ENCODE data around the gene USPL1.

The USPL1 gene

GRCh38 chr13:30617315-30618185, at the start of gene USPL1:
Gene USPL1 (plus strand): TSS chr13:30617920. CDS start chr13:30621141, 3,221 bp downstream.
- peak; percentile 100 for DNase-seq (ENCODE audit: low read depth)
- TF ChIP-seq CTCF (conservative IDR thresholded peaks at IDR 0.05; ENCODE audit: low read depth, low read length): peak; percentile 16
- peak within 1 kb of the TSS; percentile 79 for H3K4me3 ChIP-seq (ENCODE audit: low read depth, low read length)

GRCh38 chr13:30569901-30570576, 47.7 kb upstream of the USPL1 start:
- peak; percentile 96 for DNase-seq (ENCODE audit: low read depth)
- H3K4me3 ChIP-seq (ENCODE audit: low read depth, low read length): no peak overlapping the region

GRCh38 chr13:30570691-30571090, 47.0 kb upstream of the USPL1 start:
- no peak overlapping the region for H3K4me3 ChIP-seq (ENCODE audit: low read depth, low read length)
- no peak for TF ChIP-seq CTCF (conservative IDR thresholded peaks at IDR 0.05; ENCODE audit: low read depth, low read length)
- DNase-seq (ENCODE audit: low read depth): no peak

More at GRCh38 chr13:30569901-30570576, 47.7 kb upstream of the USPL1 start:
- no peak for TF ChIP-seq CTCF (conservative IDR thresholded peaks at IDR 0.05; ENCODE audit: low read depth, low read length)

GRCh38 chr13:30572859-30573275, 44.9 kb upstream of the USPL1 start:
- peak overlapping the region; percentile 39 for H3K4me3 ChIP-seq (ENCODE audit: low read depth, low read length)
- TF ChIP-seq CTCF (conservative IDR thresholded peaks at IDR 0.05; ENCODE audit: low read depth, low read length): peak; percentile 54
- peak; percentile 76 for DNase-seq (ENCODE audit: low read depth)

GRCh38 chr13:30576528-30576927, 41.2 kb upstream of the USPL1 start:
- DNase-seq (ENCODE audit: low read depth): peak; percentile 72
- H3K4me3 ChIP-seq (ENCODE audit: low read depth, low read length): no peak overlapping the region
- no peak for TF ChIP-seq CTCF (conservative IDR thresholded peaks at IDR 0.05; ENCODE audit: low read depth, low read length)

GRCh38 chr13:30577401-30577852, 40.3 kb upstream of the USPL1 start:
- H3K4me3 ChIP-seq (ENCODE audit: low read depth, low read length): no peak overlapping the region
- peak; percentile 94 for DNase-seq (ENCODE audit: low read depth)
- no peak for TF ChIP-seq CTCF (conservative IDR thresholded peaks at IDR 0.05; ENCODE audit: low read depth, low read length)

All from choroid plexus epithelial cell (primary cell).